ENCODE data around the gene CERS6.

DNA sequence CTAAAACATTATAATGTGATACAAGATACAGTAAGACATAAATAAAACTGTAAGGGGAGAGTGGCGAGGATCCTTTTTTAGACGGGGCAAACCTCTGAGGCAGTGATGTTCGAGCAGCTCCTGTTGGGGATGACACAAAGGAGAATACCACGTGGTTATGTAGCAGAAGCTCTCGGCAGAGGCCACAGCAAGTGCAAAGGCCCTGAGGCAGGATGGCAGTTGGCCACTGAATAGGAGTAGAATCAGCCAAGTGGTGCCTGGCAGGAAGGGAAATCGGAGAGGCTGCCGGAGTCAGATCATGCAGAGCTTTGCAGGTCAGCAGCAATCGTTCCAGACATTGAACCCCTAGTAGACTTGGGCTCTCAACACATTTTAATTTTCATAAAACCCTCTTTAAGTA, 365.5 kb downstream of the CERS6 start:
- no peak for TF ChIP-seq FOXA1 (IDR thresholded peaks at IDR 0.05)
- no peak for TF ChIP-seq ARNT (IDR thresholded peaks at IDR 0.05)
- no peak for TF ChIP-seq ELF4 (IDR thresholded peaks at IDR 0.05)
- no peak for TF ChIP-seq FOXK2 (IDR thresholded peaks at IDR 0.05)
- no peak for TF ChIP-seq SUZ12 (IDR thresholded peaks at IDR 0.05)
- TF ChIP-seq ZNF384 (IDR thresholded peaks at IDR 0.05) = no peak

All from HEK293T (cell line).